Immature natural killer cell (primary cell): ENCODE data around the gene TPI1. TPM values are rescaled to one million over a fixed set of nuclear protein-coding genes. Genes with fewer than 3 reads are reported as not detected.

Source experiments
- DNase-seq, 3 donors: peaks; one replicate each; pipeline ENCODE4 v3.0.0; 2022; ENCODE audit warnings: mixed read lengths in 1 of 3
- H3K27ac Mint-ChIP-seq, 6 donors: one replicate each; pipeline ENCODE4 v1.8.0; 2020; ENCODE audit warnings: mixed read lengths in 6 of 6, mild to moderate bottlenecking in 5 of 6, inconsistent platforms in 4 of 6, moderate library complexity in 3 of 6
- H3K27me3 Mint-ChIP-seq, 3 donors: one replicate each; pipeline ENCODE4 v1.8.0; 2020 to 2021; ENCODE audit warnings: low read depth in 3 of 3, mild to moderate bottlenecking in 3 of 3, mixed read lengths in 3 of 3, moderate library complexity in 3 of 3, inconsistent platforms in 1 of 3
- H3K36me3 Mint-ChIP-seq, 3 donors: one replicate each; pipeline ENCODE4 v1.8.0; 2020; ENCODE audit warnings: mixed read lengths in 3 of 3, inconsistent platforms in 2 of 3, mild to moderate bottlenecking in 2 of 3
- H3K4me1 Mint-ChIP-seq, 2 donors: one replicate each; pipeline ENCODE4 v1.8.0; 2020; ENCODE audit warnings: inconsistent platforms in 2 of 2, mild to moderate bottlenecking in 2 of 2, mixed read lengths in 2 of 2, moderate library complexity in 1 of 2
- H3K4me3 Mint-ChIP-seq, 5 donors: one replicate each; pipeline ENCODE4 v1.8.0; 2020; ENCODE audit warnings: mild to moderate bottlenecking in 5 of 5, mixed read lengths in 5 of 5, inconsistent platforms in 3 of 5, moderate library complexity in 3 of 5
- H3K9me3 Mint-ChIP-seq, 6 donors: one replicate each; pipeline ENCODE4 v1.8.0; 2020; ENCODE audit warnings: mild to moderate bottlenecking in 6 of 6, mixed read lengths in 6 of 6, inconsistent platforms in 4 of 6, moderate library complexity in 3 of 6
- polyA plus RNA-seq, 3 donors: library from polyadenylated mRNA; unstranded; fragments of 300-500 nt; fragmentation: Illumina TruSeq; gene quantifications; one replicate each; pipeline ENCODE4 v1.2.3, GENCODE V29; 2021

TPI1 gene
- polyA plus RNA-seq, 3 donors from 2014 or later, result 801 to 1,209 (median 811) TPM

DNA sequence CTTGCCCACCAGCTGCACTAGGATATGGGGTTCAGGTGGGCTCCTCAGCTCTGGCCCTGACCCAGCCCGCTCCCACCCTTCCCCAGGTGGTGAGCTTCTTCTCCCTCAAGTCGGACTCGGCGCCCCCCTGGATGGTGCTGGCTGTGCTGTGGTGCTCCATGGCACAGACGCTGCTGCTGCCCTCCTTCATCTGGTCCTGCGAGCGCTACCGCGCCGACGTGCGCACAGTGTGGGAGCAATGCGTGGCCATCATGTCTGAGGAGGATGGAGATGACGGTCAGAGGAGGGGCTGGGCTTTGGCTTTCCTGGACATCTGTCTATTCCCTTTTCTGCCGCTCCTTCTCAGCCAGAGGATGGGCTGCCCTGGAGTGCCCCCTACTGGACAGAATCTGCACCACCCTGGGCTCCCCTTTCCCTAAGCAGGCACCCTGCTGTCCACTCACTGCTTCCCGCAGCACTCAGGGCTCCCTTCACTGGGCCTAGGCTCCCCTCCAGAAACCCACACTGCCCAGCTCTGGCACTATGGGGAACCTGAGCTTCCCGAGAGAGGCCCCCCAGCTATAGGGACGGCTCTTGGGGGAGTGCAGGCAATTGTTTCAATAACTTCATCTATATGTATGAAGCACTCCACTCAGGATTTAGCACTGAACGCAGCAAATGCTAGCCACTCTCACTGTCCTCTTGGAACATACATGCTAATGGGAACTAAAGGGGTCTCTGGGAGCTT is 41.8 kb upstream of the TPI1 start:
- H3K27me3 Mint-ChIP-seq, result peaks cover 24 to 45% (median 43%) of the 10 kb centered on the region in 3 donors
- H3K4me1 Mint-ChIP-seq, result peaks cover 13 to 18% of the 10 kb centered on the region in 2 donors
- no peak overlapping the region for H3K27ac Mint-ChIP-seq
- H3K36me3 Mint-ChIP-seq, result no peaks in the 10 kb centered on the region
- peak; percentile 51 to 64 (median 57) for DNase-seq
- H3K4me3 Mint-ChIP-seq, result no peak overlapping the region
- peaks cover 0 to 1% (median 0%) of the 10 kb centered on the region in 6 donors for H3K9me3 Mint-ChIP-seq

DNA sequence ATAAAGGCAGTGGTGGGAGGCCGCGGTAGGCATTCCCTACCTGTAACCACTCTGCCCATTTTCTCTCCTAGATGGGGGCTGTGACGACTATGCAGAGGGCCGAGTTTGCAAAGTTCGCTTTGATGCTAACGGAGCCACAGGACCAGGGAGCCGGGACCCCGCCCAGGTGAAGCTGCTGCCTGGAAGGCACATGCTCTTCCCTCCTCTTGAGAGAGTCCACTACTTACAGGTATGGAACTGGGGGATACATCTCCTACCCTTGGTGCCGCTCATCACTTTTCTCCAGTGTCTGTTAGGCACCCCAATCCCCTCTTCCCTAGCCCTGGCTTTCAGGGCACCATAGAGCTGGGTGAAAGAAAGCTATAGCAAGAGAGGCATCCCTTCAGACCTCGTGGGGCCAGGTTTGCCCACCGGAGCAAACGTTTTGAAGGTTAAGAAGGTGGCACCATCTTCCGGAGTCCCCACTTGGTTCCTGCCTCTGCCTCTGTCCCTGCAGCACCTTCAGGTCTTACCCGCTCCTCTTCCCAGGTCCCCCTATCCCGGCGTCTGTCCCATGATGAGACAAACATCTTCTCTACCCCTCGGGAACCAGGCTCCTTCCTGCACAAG is 41.1 kb upstream of the TPI1 start:
- Mint-ChIP-seq H3K9me3 (peaks cover 0 to 1% (median 0%) of the 10 kb centered on the region in 6 donors), H3K27ac (no peak overlapping the region), H3K36me3 (no peaks in the 10 kb centered on the region), H3K4me3 (no peak overlapping the region), H3K27me3 (peaks cover 24 to 41% (median 40%) of the 10 kb centered on the region in 3 donors), H3K4me1 (peaks cover 13 to 14% of the 10 kb centered on the region in 2 donors)
- DNase-seq, result no peak

DNA sequence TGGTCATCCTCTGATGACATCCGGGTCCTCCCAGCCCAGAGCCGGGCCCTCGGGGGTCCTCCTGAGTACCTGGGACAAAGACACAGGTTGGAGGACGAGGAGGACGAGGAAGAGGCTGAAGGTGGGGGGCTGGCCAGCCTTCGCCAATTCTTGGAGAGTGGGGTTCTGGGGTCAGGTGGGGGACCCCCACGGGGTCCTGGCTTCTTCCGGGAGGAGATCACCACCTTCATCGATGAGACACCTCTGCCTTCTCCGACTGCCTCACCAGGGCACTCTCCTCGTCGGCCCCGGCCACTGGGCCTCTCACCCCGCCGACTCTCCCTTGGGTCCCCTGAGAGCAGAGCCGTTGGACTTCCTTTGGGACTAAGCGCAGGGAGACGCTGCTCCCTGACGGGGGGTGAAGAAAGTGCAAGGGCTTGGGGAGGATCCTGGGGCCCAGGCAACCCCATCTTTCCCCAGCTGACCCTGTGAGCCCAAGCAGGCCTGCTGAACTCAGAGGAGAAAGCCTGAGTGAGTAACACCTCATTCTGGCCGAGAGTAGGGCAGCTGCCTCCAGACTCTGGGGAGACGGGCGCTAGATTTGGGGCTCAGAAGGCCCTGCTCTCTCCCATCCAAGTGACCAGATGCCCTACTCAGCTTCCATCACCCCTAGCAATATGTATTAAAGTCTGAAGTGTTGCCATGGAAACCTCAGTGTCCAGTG is 40.4 kb upstream of the TPI1 start:
- H3K27me3 Mint-ChIP-seq, result peaks cover 26 to 42% (median 39%) of the 10 kb centered on the region in 3 donors
- H3K27ac Mint-ChIP-seq, result no peak overlapping the region
- peak overlapping the region in 4 of 5 donors; percentile 14 to 54 (median 32) for H3K4me3 Mint-ChIP-seq
- no peaks in the 10 kb centered on the region for H3K36me3 Mint-ChIP-seq
- no peak for DNase-seq
- H3K4me1 Mint-ChIP-seq, result peaks cover 12 to 13% of the 10 kb centered on the region in 2 donors
- peaks cover 0 to 1% (median 0%) of the 10 kb centered on the region in 6 donors for H3K9me3 Mint-ChIP-seq

DNA sequence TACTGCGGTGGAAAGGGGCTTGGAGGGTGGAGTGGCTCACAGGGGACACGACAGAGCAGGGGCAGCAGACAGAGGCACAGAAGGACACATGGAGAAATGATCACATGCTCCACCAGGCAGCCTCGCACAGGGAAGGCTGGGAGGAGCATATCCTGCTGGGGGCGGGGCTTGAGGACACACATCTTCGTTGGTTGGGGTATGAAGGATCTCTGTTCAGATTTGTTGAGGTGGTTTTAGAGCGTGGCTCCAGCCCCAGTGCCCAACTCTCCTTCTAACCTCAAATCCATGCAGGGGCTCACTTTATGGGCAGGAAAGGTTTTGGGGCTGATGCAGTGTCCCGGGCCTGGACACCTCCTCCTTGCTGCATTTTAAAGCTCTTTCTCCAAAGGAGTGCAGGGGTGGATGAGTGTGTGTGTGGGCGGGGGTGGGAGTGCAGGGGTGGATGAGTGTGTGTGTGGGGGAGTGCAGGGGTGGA is 39.9 kb upstream of the TPI1 start:
- DNase-seq, result no peak
- Mint-ChIP-seq H3K27me3 (peaks cover 24 to 42% (median 41%) of the 10 kb centered on the region in 3 donors), H3K9me3 (peaks cover 0 to 1% (median 0%) of the 10 kb centered on the region in 6 donors), H3K36me3 (no peaks in the 10 kb centered on the region), H3K4me1 (peaks cover 12 to 13% of the 10 kb centered on the region in 2 donors), H3K27ac (no peak overlapping the region), H3K4me3 (peak overlapping the region in 4 of 5 donors; percentile 14 to 54 (median 32))

DNA sequence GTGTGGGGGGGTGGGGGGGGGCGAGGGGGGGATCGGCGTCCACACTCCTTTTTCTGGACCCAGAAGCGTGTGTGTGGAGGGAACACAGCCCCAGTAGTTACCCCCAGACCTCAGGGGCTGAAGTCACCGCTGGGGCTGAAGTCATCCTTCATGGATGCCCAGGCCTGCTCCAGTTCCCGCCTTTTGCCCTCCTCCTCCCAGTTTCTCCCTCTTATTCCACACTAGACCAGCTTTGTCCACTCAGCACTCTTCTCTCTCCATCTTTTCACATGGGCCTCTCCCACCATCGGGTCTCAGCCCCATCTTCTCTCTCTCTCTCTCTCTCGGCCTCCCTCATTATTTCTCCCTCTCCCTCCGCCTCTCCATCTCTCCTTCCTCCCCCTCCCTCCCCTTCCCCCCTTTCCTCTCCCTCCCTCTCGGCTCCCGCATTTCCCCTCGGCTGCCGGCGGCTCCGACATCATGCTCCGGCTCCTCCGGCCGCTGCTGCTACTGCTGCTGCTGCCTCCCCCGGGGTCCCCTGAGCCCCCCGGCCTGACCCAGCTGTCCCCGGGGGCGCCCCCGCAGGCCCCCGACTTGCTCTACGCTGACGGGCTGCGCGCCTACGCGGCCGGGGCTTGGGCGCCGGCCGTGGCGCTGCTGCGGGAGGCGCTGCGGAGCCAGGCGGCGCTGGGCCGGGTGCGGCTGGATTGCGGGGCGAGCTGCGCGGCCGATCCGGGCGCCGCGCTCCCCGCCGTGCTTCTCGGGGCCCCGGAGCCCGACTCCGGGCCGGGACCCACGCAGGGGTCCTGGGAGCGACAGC is 39.1 kb upstream of the TPI1 start, which contains the start of gene P3H3:
P3H3 (plus strand) TSS at position 426 of the 799 bp plus-strand sequence; CDS start at position 460, 34 bp downstream.
- H3K36me3 Mint-ChIP-seq, result no peaks in the 10 kb centered on the region
- peak within 1 kb of the TSS in 3 of 6 donors; percentile 49 to 79 (median 49) for H3K27ac Mint-ChIP-seq
- peak in 2 of 3 donors; percentile 6 to 12 for DNase-seq
- peaks cover 0 to 1% (median 0%) of the 10 kb centered on the region in 6 donors for H3K9me3 Mint-ChIP-seq
- peak within 1 kb of the TSS; percentile 84 to 89 (median 86) for H3K4me3 Mint-ChIP-seq
- peaks cover 21 to 38% (median 37%) of the 10 kb centered on the region in 3 donors for H3K27me3 Mint-ChIP-seq
- peaks cover 12 to 13% of the 10 kb centered on the region in 2 donors for H3K4me1 Mint-ChIP-seq

DNA sequence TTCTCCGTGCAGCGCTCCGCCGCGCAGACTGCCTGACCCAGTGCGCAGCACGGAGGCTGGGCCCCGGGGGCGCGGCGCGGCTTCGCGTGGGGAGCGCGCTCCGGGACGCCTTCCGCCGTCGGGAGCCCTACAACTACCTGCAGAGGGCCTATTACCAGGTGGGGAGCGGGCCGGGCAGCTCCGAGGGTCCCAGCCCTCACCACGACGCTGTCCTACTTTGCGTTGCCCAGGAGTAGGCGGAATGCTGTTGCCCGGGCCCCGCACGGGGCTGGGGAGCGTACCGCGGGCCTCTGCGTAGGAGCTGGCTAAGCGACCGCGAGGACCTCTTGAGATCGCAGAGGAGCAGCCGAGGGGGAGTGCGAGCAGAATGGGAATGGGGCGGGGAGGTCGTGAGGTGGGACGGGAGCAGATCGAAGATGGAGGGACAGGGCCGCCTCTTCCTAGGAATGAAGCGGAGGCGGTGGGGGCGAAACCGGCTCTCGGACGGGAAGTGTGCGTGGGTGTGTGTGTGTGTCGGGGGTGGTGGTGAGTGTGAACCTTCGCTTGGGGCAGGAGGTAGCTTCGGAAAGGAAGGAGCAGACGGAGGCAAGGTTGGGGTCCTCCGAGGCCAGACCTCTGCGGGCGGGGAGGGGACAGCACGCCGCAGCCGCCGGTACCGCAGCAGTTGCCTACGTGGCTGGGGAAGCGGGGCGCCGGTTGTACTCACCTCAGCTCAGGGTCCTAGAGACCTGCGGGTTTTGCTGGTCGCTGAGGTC is 38.4 kb upstream of the TPI1 start:
- H3K27ac Mint-ChIP-seq, result peak overlapping the region in 3 of 6 donors; percentile 49 to 79 (median 49)
- peaks cover 12 to 13% of the 10 kb centered on the region in 2 donors for H3K4me1 Mint-ChIP-seq
- H3K4me3 Mint-ChIP-seq, result peak overlapping the region; percentile 84 to 89 (median 86)
- H3K27me3 Mint-ChIP-seq, result peaks cover 20 to 37% (median 32%) of the 10 kb centered on the region in 3 donors
- peak; percentile 22 to 30 (median 25) for DNase-seq
- peaks cover 0 to 1% (median 0%) of the 10 kb centered on the region in 6 donors for H3K9me3 Mint-ChIP-seq
- H3K36me3 Mint-ChIP-seq, result no peaks in the 10 kb centered on the region

DNA sequence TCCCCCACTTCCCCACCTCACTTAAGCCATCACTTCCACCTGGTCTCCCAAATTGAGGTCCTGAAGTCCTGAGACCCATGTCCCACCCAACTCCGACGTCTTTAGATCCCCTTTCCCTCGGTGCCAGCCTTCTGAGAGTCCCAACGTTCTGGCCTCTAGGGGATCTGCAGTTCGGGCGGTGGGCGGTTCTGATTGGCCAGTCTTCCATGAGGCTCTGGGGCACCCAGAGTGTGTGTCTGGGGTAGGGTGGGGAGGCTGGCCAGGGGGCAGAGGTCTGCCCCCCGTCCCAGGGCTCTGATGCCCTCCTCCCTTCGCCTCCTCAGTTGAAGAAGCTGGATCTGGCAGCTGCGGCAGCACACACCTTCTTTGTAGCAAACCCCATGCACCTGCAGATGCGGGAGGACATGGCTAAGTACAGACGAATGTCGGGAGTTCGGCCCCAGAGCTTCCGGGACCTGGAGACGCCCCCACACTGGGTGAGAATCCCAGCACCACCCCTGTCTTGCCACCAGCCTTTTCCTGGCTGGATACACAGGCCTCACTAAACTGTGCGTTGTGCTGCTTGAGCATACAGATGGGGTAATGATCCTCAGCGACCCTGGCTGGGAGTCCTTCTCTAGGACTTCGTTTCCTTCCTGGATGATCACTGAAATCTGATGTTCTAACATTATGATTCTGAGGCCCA is 37.7 kb upstream of the TPI1 start:
- no peak for DNase-seq
- H3K27me3 Mint-ChIP-seq, result peaks cover 17 to 34% (median 33%) of the 10 kb centered on the region in 3 donors
- peaks cover 12 to 13% of the 10 kb centered on the region in 2 donors for H3K4me1 Mint-ChIP-seq
- H3K36me3 Mint-ChIP-seq, result no peaks in the 10 kb centered on the region
- peak overlapping the region; percentile 84 to 89 (median 86) for H3K4me3 Mint-ChIP-seq
- H3K9me3 Mint-ChIP-seq, result peaks cover 0 to 1% (median 0%) of the 10 kb centered on the region in 6 donors
- no peak overlapping the region for H3K27ac Mint-ChIP-seq

DNA sequence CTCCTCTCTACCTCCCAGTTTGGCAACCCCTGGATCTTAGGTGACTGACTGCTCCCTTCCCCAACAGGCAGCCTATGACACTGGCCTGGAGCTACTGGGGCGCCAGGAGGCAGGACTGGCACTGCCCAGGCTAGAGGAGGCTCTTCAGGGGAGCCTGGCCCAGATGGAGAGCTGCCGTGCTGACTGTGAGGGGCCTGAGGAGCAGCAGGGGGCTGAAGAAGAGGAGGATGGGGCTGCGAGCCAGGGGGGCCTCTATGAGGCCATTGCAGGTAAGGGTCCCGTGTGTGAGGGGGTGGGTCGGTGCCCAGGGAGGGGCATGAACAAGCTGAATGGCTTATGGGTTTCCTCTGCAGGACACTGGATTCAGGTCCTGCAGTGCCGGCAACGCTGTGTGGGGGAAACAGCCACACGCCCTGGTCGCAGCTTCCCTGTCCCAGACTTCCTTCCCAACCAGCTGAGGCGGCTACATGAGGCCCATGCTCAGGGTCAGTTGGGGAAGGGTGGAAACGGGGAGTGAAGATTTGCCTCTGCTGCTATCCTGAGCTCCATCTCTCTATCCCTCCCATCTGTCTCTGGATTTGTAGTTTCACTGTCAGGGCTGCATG is 36.9 kb upstream of the TPI1 start:
- Mint-ChIP-seq H3K36me3 (no peaks in the 10 kb centered on the region), H3K4me3 (peak overlapping the region; percentile 48 to 69 (median 59)), H3K4me1 (peaks cover 12 to 13% of the 10 kb centered on the region in 2 donors), H3K27ac (no peak overlapping the region), H3K27me3 (peaks cover 14 to 32% (median 31%) of the 10 kb centered on the region in 3 donors), H3K9me3 (peaks cover 0 to 1% (median 0%) of the 10 kb centered on the region in 6 donors)
- no peak for DNase-seq

DNA sequence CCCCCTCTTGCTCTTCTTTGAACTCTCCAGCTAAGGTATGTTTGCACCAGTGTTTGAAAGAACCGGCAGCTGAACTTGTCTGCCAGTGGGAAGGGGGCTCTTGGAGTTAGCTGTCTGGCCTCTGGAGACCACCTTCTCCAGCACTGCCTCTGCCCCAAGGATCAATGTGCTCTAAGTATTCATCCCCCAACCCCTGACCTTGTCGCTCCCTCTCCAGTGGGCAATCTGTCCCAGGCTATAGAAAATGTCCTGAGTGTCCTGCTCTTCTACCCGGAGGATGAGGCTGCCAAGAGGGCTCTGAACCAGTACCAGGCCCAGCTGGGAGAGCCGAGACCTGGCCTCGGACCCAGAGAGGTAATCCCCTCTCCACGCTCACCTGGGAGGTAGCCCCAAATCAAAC is 36.3 kb upstream of the TPI1 start:
- Mint-ChIP-seq H3K4me1 (peaks cover 13 to 15% of the 10 kb centered on the region in 2 donors), H3K4me3 (peak overlapping the region; percentile 12 to 69 (median 58)), H3K36me3 (no peaks in the 10 kb centered on the region), H3K9me3 (peaks cover 0 to 1% (median 0%) of the 10 kb centered on the region in 6 donors), H3K27me3 (peaks cover 12 to 26% (median 26%) of the 10 kb centered on the region in 3 donors), H3K27ac (no peak overlapping the region)
- DNase-seq, result no peak

DNA sequence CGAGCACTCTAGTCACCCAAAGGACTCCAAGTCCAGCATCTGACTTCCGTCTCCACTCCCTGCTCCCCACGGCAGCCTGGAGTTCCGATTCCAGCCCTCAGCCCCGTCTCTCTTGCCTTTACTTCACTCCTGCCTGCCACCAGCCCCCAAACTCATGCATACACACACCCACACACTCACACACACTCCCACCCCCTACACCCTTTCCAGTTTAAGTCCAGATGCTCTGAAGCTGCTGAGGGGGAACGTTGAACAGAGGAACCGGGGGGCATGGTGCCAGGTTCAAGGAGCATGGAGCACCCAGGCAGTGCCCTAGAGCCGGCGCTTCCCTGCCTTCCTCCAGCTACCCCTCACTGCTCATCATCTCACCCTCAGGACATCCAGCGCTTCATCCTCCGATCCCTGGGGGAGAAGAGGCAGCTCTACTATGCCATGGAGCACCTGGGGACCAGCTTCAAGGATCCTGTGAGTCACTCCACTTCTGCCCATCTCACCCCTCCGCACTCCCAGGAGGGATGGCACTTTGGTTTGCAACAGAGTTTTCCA is 35.8 kb upstream of the TPI1 start:
- Mint-ChIP-seq H3K27ac (no peak overlapping the region), H3K27me3 (peaks cover 9 to 24% (median 21%) of the 10 kb centered on the region in 3 donors), H3K9me3 (peaks cover 0 to 1% (median 0%) of the 10 kb centered on the region in 6 donors), H3K4me3 (no peak overlapping the region), H3K36me3 (no peaks in the 10 kb centered on the region), H3K4me1 (peaks cover 13 to 15% of the 10 kb centered on the region in 2 donors)
- DNase-seq, result no peak

DNA sequence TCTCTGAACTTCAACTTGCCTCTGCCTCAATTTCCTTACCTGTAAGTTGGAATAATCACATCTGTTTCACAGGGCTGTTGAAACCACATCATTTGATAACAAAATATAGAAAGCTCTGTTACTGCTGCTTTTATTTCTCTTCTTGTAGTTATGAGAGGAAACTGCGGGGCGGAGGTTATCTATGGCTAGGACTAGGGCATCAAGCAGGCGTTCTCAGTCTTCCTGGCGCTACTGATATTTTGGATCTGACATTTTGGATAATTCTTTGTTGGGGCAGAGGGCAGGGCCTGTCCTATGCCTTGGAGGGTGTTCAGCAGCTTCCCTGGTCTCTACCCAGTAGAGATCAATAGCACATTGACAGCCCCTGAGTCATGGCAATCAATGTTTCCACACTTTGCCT is 35.2 kb upstream of the TPI1 start:
- no peak for DNase-seq
- Mint-ChIP-seq H3K27ac (no peak overlapping the region), H3K4me3 (no peak overlapping the region), H3K36me3 (no peaks in the 10 kb centered on the region), H3K27me3 (peaks cover 9 to 24% (median 17%) of the 10 kb centered on the region in 3 donors), H3K4me1 (peaks cover 13 to 15% of the 10 kb centered on the region in 2 donors), H3K9me3 (peaks cover 0 to 1% (median 0%) of the 10 kb centered on the region in 6 donors)
